ENCODE results near the gene RNASEH2C. TPM values are rescaled to one million over a fixed set of nuclear protein-coding genes. Genes with fewer than 3 reads are reported as not detected.
A peak's percentile ranks its signal among the peaks of the same experiment; 100 is the strongest.
"Not testable (repeated sequence)": the region's sequence is repeated elsewhere in the genome, so short reads cannot be mapped to it uniquely, and the experiment has no call there.

RNASEH2C gene
- total RNA-seq, result 10 to 100 TPM; 34.1 to 75.6 (median 43.5) TPM
- 100 to 1,000 TPM in 1 of 2 donors, 10 to 100 TPM in 1; 60.3 to 123 TPM for polyA plus RNA-seq
- long read RNA-seq, donor 1, transcript RNASEH2C-201 (4 exons, 2,794 nt), result major isoform, 23 of 56 reads
- long read RNA-seq, donor 1, transcript RNASEH2C-203 (3 exons, 2,798 nt), result minor isoform, 18 of 56 reads
- long read RNA-seq, donor 1, partial matches to known transcripts, result 9 of 56 reads
- long read RNA-seq, donor 1, other reads (novel, unspliced or antisense), result 6 of 56 reads
- long read RNA-seq, donor 2, transcript RNASEH2C-203 (3 exons, 2,798 nt), result major isoform, 17 of 44 reads
- long read RNA-seq, donor 2, transcript RNASEH2C-201 (4 exons, 2,794 nt), result minor isoform, 14 of 44 reads
- long read RNA-seq, donor 2, partial matches to known transcripts, result 9 of 44 reads
- long read RNA-seq, donor 2, other reads (novel, unspliced or antisense), result 3 of 44 reads
- long read RNA-seq, donor 3, partial matches to known transcripts, result 1 of 8 reads
- long read RNA-seq, donor 3, other reads (novel, unspliced or antisense), result 2 of 8 reads

DNA sequence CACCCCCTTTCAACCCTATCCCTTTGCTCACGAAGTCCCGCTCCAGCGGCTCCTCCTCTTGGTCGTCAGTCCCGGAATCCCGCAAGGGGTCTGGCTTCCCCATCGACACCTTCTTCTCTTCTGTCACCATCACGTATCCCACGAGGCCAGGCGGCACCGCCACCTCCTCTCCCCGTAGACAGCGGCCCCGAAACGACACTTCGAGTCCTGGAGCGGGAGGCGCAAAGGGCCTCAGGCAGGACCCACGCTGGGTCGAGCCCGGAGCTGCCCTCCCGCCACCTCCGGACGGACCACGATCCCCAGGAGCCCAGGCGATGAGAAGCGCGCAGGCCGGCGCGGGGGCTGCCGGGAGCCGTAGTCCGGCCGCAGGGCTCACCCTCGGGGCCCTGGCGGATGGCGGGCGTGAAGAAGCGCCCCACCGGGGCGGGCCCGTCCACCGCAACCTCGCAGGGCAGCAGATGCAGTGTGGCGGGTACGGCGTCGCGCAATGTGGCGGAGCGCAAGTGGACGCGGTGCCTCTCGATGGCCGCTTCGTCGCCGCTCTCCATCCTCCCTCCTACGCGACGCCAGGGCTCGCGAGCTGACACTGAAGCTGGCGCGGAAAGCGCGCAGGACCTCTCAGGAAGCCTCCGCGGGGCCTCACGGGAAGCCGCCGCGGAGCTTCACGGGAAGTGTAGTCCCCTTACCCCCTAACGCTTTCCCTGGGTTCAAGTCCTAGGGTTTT lies at the start of gene RNASEH2C:
Gene RNASEH2C, minus strand, starts transcription at position 588 of the 724 bp plus-strand sequence. Its CDS starts 40 bp downstream, at position 548.
- TF ChIP-seq, protein P1, sequence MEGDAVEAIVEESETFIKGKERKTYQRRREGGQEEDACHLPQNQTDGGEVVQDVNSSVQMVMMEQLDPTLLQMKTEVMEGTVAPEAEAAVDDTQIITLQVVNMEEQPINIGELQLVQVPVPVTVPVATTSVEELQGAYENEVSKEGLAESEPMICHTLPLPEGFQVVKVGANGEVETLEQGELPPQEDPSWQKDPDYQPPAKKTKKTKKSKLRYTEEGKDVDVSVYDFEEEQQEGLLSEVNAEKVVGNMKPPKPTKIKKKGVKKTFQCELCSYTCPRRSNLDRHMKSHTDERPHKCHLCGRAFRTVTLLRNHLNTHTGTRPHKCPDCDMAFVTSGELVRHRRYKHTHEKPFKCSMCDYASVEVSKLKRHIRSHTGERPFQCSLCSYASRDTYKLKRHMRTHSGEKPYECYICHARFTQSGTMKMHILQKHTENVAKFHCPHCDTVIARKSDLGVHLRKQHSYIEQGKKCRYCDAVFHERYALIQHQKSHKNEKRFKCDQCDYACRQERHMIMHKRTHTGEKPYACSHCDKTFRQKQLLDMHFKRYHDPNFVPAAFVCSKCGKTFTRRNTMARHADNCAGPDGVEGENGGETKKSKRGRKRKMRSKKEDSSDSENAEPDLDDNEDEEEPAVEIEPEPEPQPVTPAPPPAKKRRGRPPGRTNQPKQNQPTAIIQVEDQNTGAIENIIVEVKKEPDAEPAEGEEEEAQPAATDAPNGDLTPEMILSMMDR (IDR thresholded peaks at IDR 0.05), result peak in 1 of 9 donors; percentile 10
- intact Hi-C loops (cut with DNase I), result loop anchor here in 4 of 10 donors (1.0 to 10.0 kb wide), 3 partner anchors 8 to 264 kb away; partner anchors contain the start of gene KAT5 (in 2 of the 4)

DNA sequence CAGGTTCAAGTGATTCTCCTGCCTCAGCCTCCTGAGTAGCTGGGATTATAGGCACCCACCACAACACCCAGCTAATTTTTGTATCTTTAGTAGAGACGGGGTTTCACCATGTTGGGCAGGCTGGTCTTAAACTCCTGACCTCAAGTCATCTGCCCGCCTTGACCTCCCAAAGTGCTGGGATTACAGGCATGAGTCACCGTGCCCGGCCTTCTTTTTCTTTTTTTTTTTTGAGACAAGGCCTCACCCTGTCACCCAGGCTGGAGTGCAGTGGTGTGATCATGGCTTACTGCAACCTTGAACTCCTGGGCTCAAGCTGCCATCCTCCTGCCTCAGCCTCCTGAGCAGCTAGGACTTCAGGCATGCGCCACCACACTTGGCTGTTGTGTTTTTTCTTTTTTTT lies 47.2 kb upstream of the RNASEH2C start:
- not testable (repeated sequence) for H3K4me3 ChIP-seq, ATAC-seq, H3K27ac ChIP-seq, H3K9me3 ChIP-seq, H3K36me3 ChIP-seq, H3K27me3 ChIP-seq, DNase-seq
- peaks cover 0 to 13% (median 0%) of the 10 kb centered on the region in 9 donors for H3K4me1 ChIP-seq
- intact Hi-C loops (cut with DNase I), result loop anchor here in 1 of 10 donors (10.0 kb wide), 1 partner anchor 47 kb away; no protein-coding TSS in a partner anchor
- WGBS, 2 donors, result 87% methylated on average over 5 of the region's 5 CpGs

More for the DNA sequence above, at the start of gene RNASEH2C:
- WGBS, 2 donors, result 0% methylated on average over 76 of the region's 76 CpGs
- ATAC-seq, result peak; percentile 96 to 98 (median 96)
- H3K27ac ChIP-seq, result peak within 1 kb of the TSS; percentile 39 to 95 (median 90)
- DNase-seq, result peak; percentile 83 to 85
- H3K27me3 ChIP-seq, result no peaks in the 10 kb centered on the region
- H3K4me3 ChIP-seq, result peak within 1 kb of the TSS; percentile 54 to 93 (median 70)
- H3K4me1 ChIP-seq, result peaks cover 10 to 23% (median 19%) of the 10 kb centered on the region in 9 donors
- no peaks in the 10 kb centered on the region for H3K9me3 ChIP-seq
- H3K36me3 ChIP-seq, result peaks cover 0 to 45% (median 18%) of the 10 kb centered on the region in 9 donors

DNA sequence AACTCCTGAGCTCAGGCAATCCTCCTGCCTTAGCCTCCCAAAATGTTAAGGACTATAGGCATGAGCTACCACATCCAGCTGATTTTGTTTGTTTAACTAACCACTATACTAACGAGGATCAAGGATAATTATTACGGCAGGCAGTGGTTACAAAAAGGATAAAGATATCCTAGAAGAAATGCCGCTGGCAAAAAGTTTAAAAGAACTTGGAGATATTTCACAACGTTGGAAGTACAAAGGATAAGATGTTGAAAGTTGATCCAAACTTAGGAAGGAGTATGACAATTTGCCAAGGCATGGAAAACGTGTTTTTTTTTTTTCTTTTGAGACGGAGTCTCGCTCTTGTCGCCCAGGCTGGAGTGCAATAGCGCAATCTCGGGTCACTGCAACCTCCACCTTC lies 46.8 kb upstream of the RNASEH2C start:
- DNase-seq (no peak), ATAC-seq (no peak)
- Histone ChIP-seq H3K4me3 (no peak overlapping the region), H3K36me3 (no peaks in the 10 kb centered on the region), H3K27me3 (no peaks in the 10 kb centered on the region), H3K9me3 (no peaks in the 10 kb centered on the region), H3K4me1 (peaks cover 0 to 13% (median 0%) of the 10 kb centered on the region in 9 donors), H3K27ac (no peak overlapping the region)
- TF ChIP-seq, protein P1 (IDR thresholded peaks at IDR 0.05), result no peak
- 81 to 82% methylated on average over 10 of the region's 10 CpGs for WGBS, 2 donors
- intact Hi-C loops (cut with DNase I), result loop anchor here in 1 of 10 donors (10.0 kb wide), 1 partner anchor 47 kb away; no protein-coding TSS in a partner anchor

DNA sequence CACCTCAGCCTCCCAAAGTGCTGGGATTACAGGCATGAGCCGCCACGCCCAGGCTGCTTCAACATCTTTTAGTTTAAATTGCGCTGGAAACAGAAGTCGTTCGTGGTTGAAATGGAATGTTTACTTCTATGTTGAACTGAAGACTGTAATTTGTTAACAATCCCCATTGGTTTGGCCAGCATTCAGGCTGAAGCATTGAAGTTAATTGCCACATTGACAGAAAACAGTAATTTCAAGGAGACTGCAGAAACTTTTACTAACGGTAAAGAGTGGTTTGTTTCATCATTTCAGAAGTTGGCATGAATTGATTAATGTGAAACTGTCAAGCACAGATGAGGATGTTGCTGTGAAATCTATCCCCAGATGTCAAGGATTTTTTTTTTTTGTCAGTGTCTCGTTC lies 45.9 kb upstream of the RNASEH2C start:
- ATAC-seq (no peak), DNase-seq (no peak)
- WGBS, 2 donors, result 73 to 75% methylated on average over 7 of the region's 7 CpGs
- Histone ChIP-seq H3K36me3 (no peaks in the 10 kb centered on the region), H3K9me3 (no peaks in the 10 kb centered on the region), H3K4me1 (peaks cover 0 to 13% (median 0%) of the 10 kb centered on the region in 9 donors), H3K27me3 (no peaks in the 10 kb centered on the region), H3K27ac (no peak overlapping the region), H3K4me3 (no peak overlapping the region)
- intact Hi-C loops (cut with DNase I), result loop anchor here in 1 of 10 donors (10.0 kb wide), 1 partner anchor 48 kb away; no protein-coding TSS in a partner anchor
- TF ChIP-seq, protein P1 (IDR thresholded peaks at IDR 0.05), result no peak

All from heart right ventricle (tissue), 16 donors.